ENCODE data around the gene ESRRB.

Gene ESRRB

DNA sequence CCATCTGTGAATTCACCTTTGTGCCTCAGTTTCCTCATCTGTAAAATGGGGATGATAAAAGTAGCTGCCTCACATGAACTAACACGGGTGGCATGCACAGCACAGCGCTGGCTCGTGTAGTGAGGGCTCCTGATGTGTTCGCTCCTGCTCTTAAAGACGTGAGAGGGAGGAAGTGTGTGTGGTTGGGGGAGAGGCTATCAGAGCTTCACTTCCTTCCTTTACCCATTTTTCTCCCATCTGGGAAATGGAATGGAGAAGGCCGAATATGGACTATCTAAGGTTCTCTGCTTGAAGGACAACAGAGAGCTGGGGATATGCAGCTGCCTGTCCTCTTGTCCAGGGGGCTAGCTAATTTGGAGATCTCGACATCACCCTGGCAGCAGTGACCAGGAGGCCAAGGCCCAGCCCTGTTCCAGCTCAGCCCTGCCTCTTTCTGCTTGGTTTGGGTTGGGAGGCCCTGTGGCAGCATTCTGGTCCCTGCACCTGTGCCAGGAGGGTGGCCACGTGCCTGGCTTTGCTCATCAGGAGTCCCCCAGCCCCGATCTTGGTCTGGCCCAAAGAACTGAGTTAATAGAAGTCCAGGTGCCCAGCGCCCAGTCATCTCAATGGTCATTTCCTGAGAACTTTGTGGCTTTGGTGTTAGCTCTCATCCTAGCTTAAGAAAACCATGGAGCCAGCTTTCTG, 44.5 kb upstream of the ESRRB start:
- no peak for DNase-seq (ENCODE audit: low read depth)
- TF ChIP-seq, protein P1, sequence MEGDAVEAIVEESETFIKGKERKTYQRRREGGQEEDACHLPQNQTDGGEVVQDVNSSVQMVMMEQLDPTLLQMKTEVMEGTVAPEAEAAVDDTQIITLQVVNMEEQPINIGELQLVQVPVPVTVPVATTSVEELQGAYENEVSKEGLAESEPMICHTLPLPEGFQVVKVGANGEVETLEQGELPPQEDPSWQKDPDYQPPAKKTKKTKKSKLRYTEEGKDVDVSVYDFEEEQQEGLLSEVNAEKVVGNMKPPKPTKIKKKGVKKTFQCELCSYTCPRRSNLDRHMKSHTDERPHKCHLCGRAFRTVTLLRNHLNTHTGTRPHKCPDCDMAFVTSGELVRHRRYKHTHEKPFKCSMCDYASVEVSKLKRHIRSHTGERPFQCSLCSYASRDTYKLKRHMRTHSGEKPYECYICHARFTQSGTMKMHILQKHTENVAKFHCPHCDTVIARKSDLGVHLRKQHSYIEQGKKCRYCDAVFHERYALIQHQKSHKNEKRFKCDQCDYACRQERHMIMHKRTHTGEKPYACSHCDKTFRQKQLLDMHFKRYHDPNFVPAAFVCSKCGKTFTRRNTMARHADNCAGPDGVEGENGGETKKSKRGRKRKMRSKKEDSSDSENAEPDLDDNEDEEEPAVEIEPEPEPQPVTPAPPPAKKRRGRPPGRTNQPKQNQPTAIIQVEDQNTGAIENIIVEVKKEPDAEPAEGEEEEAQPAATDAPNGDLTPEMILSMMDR (conservative IDR thresholded peaks at IDR 0.05; ENCODE audit: low read depth, low read length): no peak

DNA sequence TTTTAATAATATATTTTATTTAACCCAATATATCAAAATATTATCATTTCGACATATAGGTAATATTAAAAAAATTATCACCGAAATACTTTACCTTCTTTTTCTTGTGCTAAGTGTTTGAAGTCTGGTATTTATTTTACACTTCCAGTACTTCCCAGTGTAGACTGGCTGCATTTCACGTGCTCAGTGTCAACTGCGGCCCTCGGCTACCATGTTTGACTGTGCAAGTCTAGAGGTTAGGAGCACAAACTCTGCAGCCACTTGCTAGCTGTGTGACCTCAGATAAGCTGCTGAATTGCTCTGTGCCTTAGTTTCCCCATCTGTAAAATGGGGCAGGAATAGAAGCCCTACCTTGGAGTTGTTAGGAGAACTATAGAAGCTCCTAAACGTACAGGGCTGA, 42.3 kb upstream of the ESRRB start:
- TF ChIP-seq, protein P1 (conservative IDR thresholded peaks at IDR 0.05; ENCODE audit: low read depth, low read length): no peak
- no peak for DNase-seq (ENCODE audit: low read depth)
- H3K4me3 ChIP-seq (ENCODE audit: low read length): no peak overlapping the region

More for the DNA sequence above, 44.5 kb upstream of the ESRRB start:
- H3K4me3 ChIP-seq (ENCODE audit: low read length): no peak overlapping the region

DNA sequence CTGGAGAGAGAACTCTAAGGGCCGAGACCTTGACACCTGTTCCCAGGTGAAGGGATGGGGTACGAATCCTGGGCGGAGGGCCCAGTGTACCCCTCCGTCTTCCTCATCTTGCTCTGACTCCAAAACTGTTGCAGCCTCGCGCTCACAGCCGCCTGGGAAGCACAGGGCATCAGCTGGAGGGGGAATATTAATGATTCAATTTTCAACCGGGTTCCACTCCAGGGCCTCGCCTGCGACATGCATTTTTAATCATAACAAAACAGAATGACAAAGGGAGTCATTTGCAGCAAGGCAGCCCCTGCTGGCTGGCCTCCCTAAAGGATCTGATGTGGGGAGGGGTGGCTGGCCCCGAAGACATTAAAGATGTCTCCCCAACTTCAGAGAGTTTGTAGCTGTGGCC, 41.6 kb upstream of the ESRRB start:
- DNase-seq (ENCODE audit: low read depth): no peak
- TF ChIP-seq, protein P1 (conservative IDR thresholded peaks at IDR 0.05; ENCODE audit: low read depth, low read length): no peak
- H3K4me3 ChIP-seq (ENCODE audit: low read length): no peak overlapping the region

DNA sequence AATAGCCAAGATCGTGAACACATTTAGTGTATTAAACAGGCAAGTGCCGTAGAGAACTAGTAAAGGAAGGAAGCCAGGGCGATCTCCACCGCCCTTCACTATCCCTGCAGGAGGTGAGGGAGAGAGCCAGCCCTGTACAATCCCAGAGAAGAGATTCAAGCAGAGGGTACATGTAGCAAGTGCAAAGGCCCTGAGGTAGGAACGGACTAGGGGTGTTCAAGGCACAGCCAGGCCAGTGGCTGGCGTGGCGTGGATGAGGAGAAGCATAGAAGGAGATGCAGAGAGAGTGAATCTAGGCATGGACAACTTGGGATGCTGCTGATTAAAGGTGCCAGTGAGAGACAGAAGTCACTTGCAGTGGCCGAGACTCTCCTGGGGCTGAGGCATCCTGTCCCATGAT, 39.1 kb upstream of the ESRRB start:
- no peak for DNase-seq (ENCODE audit: low read depth)
- TF ChIP-seq, protein P1 (conservative IDR thresholded peaks at IDR 0.05; ENCODE audit: low read depth, low read length): no peak
- H3K4me3 ChIP-seq (ENCODE audit: low read length): no peak overlapping the region

DNA sequence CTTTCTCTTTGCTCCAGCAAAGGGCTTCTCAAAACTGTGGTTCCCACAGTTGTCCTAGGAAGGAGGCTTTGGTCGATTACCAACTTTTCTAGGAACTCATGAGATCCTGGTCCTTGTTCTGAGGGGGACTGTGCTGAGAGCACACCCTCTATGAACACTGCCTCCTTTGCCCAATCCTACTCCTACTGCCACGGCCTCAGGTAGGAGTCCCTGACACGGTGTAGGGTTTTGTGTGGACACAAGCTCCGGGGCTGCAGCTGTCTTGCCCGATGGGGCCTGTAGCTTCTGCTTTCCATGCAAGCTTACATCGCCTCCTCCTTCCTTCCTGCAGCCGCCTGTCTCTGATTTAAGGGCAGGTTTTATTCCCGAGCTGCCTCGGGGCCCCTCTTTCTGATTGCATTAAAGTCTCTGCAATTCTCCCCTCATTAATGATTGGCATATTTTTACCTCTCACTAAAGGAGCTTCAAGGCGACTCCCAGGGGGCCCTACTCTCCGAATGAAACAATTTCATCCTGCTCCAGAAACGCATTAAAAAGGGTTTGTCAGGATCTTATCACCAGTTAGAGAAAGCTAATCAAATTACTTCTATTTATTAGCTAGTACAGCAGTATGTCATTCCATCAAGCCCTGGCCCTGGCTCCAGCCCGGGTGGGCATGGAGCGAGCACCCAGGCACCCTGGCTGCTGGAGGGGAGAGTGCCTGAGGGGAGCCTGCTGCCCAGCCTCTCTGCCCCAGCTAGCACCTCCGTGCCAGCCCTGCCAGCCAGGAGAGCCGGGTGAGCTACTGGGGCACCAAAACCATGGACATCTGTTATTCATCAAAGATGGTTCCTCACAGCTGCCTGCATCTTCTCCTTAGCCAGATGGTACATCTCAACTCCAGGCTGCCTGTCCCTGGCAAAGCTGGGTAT, 38.0 kb upstream of the ESRRB start:
- TF ChIP-seq, protein P1 (conservative IDR thresholded peaks at IDR 0.05; ENCODE audit: low read depth, low read length): no peak
- H3K4me3 ChIP-seq (ENCODE audit: low read length): no peak overlapping the region
- DNase-seq (ENCODE audit: low read depth): no peak

DNA sequence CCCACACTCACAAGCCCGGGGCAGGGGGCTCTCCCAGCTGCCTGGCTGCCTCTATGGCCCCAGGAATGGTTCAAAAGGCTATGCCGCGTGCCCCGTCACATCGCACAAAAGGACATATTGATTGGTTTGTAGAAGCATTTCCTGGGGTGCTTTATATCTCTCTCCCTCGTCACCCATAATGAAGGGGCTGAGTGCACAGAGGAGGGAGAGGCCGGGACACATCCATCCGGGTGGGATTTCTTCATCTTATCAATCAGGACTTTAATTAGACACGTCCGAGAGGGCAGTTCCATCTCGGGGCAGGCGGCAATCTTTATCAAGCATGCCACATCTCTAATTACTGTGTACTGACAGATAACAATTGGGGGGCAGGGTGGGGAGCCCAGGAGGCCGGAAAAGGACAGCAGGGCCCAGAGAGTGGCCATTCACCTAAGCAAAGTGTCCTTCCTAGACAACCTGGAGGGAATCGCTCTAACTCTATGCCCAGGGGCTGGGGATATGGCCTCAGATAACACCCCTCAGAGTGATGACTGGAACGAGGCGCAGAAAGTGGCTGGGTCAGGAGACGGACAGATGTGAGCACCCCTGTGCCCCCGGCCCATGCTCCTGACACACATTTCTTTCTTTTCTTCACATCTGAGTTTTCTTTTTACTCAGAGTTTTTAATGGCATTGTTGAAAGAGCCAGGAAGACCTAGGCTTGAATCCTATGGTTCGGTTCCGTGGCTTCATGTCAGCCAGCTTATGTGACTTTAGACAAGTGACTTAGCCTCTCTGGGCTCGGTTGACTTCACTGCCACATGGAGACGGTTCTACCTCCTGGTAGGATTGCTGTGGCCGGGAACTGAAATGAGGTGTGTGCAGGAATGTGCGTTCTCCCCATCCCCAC, 36.0 kb upstream of the ESRRB start:
- DNase-seq (ENCODE audit: low read depth): no peak
- TF ChIP-seq, protein P1 (conservative IDR thresholded peaks at IDR 0.05; ENCODE audit: low read depth, low read length): no peak

More for the DNA sequence above, 36.0 kb upstream of the ESRRB start:
- no peak overlapping the region for H3K4me3 ChIP-seq (ENCODE audit: low read length)
